ENCODE results near the gene AKR1B1. TPM values are rescaled to one million over a fixed set of nuclear protein-coding genes. Genes with fewer than 3 reads are reported as not detected.
A peak's percentile ranks its signal among the peaks of the same experiment; 100 is the strongest.

Gene AKR1B1
- total and polyA plus RNA-seq, 2 of the 13 experiments (the other 11 are each of a cell fraction or from before 2014, with no cell fraction given), result 89.9 to 133 TPM

DNA sequence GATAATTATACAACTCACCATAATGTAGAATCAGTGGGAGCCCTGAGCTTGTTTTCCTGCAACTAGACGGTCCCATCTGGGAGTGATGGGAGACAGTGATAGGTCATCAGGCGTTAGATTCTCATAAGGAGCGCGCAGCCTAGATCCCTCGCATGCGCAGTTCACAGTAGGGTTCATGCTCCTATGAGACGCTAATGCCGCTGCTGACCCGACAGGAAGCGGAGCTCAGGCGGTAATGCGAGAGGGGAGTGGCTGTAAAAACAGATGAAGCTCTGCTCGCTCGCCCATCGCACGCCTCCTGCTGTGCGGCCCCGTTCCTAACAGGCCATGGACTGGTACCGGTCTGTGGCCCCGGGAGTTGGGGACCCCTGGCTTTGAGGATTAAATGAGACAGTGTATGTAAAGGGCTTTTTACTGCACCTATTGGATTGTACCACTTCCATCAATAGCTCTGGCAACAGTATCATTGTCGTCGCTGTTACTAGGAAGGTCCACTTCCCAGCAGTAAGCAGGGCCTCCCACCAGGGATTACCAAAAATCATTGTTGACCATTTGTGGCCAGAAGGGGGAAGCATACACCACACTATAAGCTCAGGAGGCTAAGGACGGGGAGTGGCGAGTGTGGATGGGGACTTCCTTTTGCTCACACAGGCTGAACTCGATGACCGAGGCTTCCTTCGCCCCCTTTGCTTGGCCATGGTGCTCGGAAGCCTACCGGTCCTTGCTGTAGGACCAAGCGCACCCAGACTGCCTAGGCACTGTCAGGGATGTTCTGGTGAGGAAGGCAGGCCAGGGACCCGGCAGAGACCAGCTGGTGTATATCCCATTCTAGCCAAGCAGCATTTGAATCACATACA is 26.4 kb downstream of the AKR1B1 start (continued):
- TF ChIP-seq, protein P1, sequence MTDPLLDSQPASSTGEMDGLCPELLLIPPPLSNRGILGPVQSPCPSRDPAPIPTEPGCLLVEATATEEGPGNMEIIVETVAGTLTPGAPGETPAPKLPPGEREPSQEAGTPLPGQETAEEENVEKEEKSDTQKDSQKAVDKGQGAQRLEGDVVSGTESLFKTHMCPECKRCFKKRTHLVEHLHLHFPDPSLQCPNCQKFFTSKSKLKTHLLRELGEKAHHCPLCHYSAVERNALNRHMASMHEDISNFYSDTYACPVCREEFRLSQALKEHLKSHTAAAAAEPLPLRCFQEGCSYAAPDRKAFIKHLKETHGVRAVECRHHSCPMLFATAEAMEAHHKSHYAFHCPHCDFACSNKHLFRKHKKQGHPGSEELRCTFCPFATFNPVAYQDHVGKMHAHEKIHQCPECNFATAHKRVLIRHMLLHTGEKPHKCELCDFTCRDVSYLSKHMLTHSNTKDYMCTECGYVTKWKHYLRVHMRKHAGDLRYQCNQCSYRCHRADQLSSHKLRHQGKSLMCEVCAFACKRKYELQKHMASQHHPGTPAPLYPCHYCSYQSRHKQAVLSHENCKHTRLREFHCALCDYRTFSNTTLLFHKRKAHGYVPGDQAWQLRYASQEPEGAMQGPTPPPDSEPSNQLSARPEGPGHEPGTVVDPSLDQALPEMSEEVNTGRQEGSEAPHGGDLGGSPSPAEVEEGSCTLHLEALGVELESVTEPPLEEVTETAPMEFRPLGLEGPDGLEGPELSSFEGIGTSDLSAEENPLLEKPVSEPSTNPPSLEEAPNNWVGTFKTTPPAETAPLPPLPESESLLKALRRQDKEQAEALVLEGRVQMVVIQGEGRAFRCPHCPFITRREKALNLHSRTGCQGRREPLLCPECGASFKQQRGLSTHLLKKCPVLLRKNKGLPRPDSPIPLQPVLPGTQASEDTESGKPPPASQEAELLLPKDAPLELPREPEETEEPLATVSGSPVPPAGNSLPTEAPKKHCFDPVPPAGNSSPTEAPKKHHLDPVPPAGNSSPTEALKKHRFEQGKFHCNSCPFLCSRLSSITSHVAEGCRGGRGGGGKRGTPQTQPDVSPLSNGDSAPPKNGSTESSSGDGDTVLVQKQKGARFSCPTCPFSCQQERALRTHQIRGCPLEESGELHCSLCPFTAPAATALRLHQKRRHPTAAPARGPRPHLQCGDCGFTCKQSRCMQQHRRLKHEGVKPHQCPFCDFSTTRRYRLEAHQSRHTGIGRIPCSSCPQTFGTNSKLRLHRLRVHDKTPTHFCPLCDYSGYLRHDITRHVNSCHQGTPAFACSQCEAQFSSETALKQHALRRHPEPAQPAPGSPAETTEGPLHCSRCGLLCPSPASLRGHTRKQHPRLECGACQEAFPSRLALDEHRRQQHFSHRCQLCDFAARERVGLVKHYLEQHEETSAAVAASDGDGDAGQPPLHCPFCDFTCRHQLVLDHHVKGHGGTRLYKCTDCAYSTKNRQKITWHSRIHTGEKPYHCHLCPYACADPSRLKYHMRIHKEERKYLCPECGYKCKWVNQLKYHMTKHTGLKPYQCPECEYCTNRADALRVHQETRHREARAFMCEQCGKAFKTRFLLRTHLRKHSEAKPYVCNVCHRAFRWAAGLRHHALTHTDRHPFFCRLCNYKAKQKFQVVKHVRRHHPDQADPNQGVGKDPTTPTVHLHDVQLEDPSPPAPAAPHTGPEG (CRISPR knock-in tag; IDR thresholded peaks at IDR 0.05), result peak; percentile 61; the same call in 1 of the 2 replicates
- TF ChIP-seq, protein P2, sequence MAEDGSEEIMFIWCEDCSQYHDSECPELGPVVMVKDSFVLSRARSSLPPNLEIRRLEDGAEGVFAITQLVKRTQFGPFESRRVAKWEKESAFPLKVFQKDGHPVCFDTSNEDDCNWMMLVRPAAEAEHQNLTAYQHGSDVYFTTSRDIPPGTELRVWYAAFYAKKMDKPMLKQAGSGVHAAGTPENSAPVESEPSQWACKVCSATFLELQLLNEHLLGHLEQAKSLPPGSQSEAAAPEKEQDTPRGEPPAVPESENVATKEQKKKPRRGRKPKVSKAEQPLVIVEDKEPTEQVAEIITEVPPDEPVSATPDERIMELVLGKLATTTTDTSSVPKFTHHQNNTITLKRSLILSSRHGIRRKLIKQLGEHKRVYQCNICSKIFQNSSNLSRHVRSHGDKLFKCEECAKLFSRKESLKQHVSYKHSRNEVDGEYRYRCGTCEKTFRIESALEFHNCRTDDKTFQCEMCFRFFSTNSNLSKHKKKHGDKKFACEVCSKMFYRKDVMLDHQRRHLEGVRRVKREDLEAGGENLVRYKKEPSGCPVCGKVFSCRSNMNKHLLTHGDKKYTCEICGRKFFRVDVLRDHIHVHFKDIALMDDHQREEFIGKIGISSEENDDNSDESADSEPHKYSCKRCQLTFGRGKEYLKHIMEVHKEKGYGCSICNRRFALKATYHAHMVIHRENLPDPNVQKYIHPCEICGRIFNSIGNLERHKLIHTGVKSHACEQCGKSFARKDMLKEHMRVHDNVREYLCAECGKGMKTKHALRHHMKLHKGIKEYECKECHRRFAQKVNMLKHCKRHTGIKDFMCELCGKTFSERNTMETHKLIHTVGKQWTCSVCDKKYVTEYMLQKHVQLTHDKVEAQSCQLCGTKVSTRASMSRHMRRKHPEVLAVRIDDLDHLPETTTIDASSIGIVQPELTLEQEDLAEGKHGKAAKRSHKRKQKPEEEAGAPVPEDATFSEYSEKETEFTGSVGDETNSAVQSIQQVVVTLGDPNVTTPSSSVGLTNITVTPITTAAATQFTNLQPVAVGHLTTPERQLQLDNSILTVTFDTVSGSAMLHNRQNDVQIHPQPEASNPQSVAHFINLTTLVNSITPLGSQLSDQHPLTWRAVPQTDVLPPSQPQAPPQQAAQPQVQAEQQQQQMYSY (CRISPR knock-in tag; IDR thresholded peaks at IDR 0.05), result no peak
- TF ChIP-seq HNF4G (IDR thresholded peaks at IDR 0.05; ENCODE audit: borderline replicate concordance, low read depth, low read length) (no peak; the same call in 1 of the 2 replicates), HNF4G (CRISPR knock-in tag; IDR thresholded peaks at IDR 0.05; ENCODE audit: borderline replicate concordance, low read depth) (0 out of 2 replicates have a peak, but pooled peaks have one; percentile 33), ZNF350 (CRISPR knock-in tag; IDR thresholded peaks at IDR 0.05; ENCODE audit: borderline replicate concordance, low read depth) (peak; percentile 76; the same call in 1 of the 2 replicates), STAT6 (CRISPR knock-in tag; IDR thresholded peaks at IDR 0.05; ENCODE audit: borderline replicate concordance) (peak; percentile 71; the same call in 1 of the 2 replicates), KDM2A (CRISPR knock-in tag; IDR thresholded peaks at IDR 0.05; ENCODE audit: borderline replicate concordance, low read depth) (peak; percentile 32; the same call in 1 of the 2 replicates), FOXO1 (CRISPR knock-in tag; IDR thresholded peaks at IDR 0.05) (peak; percentile 39; the same call in 1 of the 2 replicates), THAP9 (CRISPR knock-in tag; IDR thresholded peaks at IDR 0.05; ENCODE audit: borderline replicate concordance) (peak; percentile 86), ZNF501 (CRISPR knock-in tag; IDR thresholded peaks at IDR 0.05) (peak; percentile 80), ISL2 (CRISPR knock-in tag; IDR thresholded peaks at IDR 0.05) (0 out of 2 replicates have a peak, but pooled peaks have one; percentile 42)

Data from HepG2 (cell line).